GM18517 (cell line): ENCODE results near the gene GMDS.

Experiments
- ATAC-seq: cut with Tn5 transposase; IDR thresholded peaks from one replicate; pipeline ENCODE4 v1.9.1; 2021; ENCODE audit warnings: mild to moderate bottlenecking, moderate library complexity; ENCODE audit not compliant: unreplicated experiment

GMDS gene

DNA sequence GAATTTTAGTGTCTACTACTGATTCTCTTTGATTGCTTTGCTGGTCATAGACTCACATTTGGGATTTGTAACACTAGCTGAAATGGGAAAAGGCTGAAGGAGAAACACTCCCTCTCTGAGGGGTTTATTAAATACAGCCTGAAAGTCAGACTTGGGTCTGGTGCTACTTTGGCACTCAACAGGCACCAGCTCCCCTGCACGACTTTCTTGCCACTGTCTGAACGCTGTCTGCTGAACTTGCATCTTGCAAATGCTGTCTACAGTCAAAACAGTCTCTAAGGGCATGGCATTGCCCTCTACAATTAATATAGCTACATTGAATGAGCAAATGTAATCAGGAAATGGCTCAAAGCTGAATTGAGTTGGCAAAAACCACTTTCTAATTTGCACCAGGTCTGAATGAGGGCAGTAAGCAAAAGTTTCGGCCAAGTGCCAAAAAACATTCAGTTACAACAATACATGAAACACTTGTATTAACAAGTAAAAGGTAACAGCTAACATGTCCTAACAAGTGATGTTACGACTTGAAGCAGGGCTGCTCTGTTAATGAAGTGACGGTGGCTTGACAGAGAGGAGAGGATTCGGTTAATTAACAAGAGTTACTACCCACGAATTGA is 516.2 kb downstream of the GMDS start:
- no peak for ATAC-seq

DNA sequence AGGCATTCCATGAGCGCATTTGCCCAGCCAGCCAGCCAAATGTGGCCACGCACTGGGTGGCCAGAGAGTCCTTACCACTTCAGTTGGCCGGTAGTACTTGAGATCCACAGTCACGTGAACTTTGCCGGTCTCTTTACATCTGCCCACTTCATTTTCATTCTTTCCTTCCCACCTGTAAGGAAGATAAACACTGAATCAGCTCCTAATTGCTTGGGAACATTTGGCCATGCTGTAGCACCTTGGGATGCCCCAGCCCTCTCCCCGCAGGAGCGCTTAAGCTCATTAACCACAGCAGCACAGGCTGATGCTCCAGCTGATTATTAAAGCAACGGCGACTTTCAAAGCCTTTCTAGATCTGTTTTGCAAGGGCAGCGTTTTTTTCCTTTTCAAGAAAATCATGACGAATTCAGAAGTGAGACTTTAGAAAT is 519.0 kb downstream of the GMDS start:
- no peak for ATAC-seq

DNA sequence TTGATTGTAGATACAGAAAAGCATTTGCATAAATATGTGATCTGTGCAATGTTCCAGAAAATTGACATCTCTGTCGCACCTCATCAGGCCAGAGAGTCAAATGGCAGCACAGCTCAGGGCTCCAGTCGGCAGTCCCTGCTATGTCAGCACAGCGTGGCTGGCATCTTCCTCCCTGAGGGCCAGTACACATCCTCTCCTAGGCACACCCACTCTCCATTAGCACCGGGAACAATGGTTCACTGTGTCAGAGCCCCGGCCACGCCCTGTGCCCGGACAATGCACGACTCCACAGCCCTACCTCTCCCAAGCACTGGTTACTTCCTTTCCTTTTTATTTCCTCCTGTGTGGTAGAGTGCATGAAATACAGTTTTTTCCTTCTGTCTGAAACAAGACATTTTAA is 520.8 kb downstream of the GMDS start:
- no peak for ATAC-seq

DNA sequence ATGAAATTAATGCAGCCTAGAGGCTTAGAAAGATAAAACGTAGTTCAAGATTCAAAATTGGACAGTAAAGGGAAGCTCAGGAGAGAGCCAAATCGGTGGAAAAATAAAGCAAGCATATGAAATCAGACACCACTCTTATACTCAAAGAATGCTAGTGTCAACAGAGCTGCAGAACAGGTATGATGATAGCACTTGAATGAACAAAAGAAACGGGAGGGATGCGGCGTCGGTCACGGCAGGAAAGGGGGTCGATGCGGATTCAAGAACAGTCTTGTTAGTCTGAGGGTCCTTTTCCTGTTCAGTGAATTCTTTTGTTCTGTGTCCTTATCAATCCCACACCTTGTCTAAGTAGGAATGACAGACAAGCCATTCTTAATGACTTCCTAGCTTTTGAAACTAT is 521.3 kb downstream of the GMDS start:
- no peak for ATAC-seq

DNA sequence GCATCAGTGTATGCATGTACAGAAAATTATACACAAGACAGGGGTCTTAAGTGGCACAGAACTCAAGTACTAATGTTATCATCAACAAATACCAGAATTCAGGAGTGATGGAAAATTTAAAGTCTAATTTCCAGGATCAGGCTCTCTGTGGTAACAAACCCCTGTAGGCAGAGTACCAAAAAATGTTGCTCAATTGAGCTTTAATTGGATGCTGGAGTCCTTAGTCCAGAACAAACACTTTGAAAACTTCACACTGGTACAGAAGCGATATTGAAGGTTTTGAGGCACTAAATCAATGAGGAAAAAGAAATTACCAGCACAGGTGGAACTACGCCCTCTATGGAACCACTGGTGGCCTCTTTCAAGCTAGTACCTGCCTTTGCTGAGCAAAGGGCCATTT is 522.6 kb downstream of the GMDS start:
- no peak for ATAC-seq

DNA sequence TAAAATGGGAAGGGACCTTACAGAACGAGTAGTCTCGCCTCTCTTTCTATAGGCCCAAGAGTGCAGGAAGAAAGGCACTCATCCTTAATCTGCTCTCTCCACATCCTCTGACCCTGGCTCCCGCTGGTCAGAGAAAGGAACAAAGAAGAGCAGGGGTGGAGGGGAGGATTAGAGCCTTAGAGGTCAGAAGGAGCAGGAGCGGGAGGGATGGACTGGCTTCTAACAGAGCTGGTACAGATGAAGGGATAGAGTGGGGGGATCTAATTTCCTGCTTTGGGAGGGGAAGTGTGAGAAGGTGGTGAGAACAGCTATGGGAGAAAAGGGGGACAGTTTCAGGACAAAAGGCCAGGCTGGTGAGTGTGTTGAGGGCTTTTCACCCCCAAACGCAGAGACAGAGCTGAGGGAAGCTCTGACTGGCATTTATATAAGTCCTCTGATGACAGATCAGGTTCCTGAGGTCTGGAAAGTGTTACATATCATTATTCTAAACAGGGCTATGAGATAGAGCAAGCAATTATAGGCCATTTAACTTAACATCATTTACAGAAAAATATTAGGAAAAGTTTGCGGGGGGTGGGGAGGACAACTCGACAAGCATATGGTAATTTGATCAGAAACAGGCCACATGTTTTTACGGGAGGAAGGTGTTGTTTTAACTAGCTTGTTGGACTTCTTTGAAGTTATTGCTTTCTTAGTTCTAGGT is 524.6 kb downstream of the GMDS start:
- no peak for ATAC-seq

DNA sequence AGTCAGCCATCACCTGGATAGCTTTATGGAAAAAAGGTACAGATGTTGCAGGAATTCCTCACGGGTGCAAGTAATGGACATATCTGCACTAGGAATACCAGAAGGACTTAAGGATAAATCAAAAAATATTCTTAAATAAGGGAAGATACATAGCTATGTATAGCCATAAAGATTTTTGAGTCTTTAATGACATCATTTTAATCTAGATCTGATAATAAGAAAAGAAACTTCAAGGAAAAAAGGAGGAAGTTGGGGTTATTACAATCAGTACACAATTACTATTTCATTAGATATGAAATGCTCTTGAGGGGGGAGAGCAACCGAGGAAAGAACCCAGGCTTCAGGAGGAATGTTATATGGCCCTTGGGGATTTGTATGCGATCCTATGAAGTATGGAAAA is 525.5 kb downstream of the GMDS start:
- no peak for ATAC-seq

DNA sequence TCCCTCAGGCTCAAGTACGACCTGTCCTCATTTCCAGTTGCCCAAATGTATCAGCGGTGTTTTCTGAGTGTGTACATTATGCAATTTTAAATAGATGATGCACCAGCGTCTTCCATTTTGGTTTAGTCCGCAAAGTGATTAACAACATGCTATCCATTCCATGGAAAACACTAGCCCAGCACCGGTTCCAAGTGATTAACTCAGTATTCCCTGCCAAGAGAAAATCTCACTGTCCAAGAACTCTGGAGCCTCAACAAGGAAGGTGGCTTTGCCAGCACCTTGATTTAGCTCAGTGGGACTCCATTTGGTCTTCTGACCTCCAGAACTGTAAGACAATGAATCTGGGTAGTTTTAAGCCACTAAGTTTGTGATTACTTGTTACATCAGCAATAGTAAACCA is 528.5 kb downstream of the GMDS start:
- ATAC-seq: no peak

DNA sequence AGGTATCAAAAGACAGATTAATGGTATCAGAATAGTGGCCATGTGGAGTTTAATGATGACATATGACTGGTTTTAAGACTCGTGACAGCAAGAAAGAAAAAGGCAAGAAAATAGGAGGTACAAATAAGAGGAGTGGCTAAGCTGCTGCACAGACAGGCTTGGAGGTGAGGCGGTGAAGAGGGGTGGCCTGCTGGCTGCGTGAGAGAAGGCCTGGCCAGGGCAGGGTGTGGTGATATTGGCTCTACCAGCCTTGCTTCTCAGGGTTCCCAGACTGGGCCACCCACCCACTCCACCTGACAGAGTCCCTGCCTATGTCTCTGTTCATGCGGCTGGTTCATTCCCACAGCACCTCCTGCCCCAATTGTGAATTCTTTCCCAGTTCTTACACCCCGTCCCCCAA is 529.0 kb downstream of the GMDS start:
- no peak for ATAC-seq

DNA sequence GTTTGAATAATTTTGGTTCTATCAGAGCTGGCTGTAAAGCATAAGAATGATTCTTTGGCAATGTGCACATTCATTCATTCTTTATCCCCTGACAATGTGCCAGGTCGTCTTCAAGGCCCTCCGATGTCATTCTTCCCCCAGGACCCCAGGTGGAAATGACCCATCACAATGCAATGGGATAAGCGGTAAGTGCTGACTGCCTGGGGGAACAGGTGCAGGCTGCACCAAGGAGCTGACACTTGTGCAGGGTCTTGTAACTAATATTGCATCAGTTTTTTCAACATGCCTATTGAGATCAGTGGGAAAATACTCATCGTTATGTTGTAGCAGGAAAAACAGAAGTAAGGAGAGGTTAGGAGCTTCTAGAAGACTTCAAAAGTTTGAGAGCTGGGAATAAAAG is 530.1 kb downstream of the GMDS start:
- no peak for ATAC-seq

DNA sequence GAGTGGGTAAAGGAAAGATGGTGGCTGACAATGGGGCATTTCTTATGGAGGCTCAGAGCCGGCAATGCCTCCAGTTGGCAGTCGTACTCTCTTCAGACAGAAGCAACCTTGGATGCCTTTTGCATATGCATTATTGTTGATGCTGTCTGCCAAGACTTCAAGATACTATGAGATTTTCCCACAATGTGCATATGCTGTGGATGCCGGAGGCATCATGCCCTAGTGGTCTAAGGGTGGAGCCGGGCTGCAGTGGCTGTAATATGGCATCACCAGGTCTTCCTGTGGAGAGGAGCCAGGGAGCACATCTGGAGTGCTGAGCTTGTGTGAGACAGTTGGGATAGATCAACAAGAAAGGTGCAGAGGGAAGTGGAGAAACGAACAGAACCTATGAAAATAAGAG is 530.8 kb downstream of the GMDS start:
- ATAC-seq: no peak

DNA sequence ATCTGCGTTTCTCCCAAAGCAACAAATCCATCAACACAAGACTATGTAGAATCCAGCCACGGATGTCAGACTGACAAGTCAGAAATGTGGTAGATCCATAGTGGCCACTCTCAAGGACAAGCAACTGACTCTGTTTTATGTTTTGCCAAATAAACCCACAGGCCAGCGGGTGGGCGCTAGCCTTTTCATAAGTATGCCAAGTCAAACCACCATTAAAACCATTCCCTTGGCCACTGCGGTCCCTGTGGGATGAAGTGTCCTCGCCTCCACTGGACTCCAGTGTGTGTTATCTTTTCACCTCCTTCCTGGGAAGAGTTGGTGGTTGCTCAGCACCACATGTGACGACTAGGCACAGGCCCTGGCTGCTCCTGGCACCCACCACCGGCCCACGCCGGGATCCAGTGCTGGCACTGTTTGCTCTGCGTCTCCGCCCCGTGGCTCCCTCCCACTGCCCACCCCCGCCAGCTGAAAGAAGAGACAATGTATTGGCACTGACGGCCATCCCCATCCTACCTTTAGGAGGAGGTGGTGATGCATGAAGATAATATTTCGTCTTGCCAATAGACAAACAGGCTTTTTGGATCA is 532.3 kb downstream of the GMDS start:
- no peak for ATAC-seq

DNA sequence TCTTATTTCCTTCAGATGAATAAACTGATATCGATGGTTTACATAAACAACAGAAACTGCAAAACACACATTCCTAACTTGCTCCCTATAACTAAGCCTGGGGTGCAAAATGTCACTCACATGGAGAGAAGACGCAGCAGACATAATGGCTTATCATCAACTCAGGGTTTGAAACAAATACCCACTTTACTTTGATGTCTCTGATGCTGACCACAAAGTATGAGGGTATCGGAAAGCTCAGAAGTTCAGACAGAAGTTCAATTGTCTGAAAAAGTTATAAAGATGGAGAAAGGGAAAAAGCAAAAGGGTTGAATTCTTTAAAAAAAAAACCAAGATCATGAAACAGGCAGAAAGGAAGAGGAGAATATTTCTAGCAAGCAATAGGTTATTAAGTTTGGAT is 533.0 kb downstream of the GMDS start:
- no peak for ATAC-seq

DNA sequence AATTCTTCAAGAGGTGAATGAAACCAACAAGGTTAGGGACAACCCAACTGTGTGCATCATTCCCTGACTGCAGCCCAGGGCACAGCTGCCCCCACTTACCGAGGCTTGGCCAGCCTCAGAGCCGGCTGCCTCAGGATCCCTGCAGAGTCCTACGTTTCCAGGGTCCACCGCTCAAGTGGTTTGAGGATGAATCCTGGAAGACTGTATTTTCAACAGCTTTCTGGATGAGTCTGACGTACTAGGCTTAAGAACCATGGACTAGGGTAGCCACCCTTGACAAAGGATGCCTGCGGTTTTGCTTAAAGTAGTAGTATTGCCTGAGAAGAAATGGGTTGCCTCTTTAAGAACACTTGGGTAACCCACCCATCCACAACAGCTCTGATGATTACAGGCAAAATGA is 534.3 kb downstream of the GMDS start:
- no peak for ATAC-seq

DNA sequence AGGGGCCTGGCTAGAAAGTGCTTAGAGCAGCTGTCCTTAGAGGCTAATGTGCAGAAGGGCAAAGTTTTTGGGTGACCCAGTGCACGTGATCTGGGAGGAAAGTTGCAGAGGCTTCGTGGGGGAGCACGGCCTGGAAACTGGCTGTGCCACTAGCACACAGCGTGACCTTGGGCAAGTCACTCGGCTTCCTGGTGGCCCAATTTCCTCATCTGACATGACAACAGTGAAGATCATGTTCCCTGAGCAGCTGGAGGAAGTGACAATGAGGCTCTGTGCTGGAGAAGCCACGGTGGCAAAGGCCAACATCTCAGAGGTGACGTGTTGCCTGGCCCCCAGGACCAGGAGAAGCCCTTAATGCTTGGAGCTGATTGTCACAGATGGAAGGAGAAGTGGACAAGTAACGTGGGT is 536.2 kb downstream of the GMDS start:
- ATAC-seq: no peak

DNA sequence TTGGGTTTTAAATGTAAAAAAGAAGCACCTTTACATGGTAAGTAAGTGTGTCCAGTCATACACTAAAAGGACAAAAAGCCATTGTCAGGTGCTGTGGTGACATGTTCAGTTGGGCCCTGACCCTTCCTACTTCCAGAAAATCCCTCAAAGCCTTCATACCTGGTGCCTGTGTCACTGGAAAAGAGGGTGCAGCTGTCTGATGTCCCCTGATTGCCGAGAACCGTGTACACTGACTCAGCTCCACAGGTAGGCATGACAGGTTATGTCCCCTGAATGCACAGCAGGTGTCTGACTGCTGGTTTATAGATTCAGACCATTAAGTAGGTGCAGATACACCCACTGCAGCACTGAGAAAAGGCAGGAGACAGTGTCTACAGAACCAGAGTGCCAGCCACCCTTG is 536.6 kb downstream of the GMDS start:
- no peak for ATAC-seq

DNA sequence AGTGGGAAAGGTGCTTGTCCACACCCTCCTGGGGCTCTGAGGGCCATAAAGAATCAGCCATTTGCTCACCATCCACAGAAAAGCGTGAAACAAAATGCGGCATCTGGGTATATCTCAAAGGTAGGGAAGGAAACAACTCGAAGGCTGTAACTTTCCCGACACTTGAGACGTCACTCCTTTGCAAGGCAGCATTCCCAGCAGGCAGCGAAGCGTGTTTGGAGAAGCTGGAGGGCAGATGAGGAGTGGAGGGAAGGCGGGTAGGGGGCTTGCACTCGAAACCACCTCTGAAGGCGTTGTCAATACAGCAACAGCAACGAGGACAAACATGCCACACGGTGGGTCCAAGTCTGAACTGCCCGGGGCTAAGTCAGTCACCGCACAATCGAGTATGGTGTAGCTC is 537.3 kb downstream of the GMDS start:
- no peak for ATAC-seq

DNA sequence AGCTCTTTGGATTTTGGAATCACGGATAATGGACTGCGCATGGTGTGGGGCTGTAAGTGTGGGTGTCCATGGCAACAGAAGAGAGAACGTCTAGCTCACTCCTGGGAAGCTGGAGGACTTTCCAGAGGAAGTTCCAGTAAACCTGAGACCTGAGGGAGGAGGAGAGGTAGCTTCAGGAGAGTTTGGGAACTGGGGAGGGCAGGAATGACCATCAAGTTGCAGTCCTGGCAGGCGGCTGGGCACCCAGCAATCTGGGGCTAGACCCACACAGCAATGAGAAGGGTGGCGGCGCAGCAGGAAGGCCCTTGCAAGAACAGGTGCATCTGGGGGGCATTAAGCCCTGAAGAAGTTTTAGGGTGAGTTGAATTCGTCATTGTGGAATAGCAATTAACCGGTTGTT is 539.8 kb downstream of the GMDS start:
- no peak for ATAC-seq

DNA sequence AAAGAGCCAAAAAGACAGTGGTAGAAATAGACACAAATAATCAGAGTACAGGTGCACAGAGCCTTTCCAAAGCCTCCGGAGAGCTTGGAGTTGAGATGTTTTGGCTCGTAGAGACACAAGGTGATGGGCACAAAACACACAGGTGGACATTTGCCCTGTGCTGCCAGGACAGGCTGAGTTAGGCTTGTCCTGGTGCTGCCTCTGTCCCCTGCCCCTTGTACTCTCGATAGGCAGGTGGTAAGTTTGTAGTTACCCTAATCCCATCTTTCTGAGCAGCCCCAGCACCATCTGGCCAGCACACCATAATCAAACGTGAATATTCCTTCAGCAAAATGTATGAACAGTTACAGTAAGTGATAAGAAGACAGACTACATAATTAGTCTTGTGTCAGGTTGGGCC is 540.2 kb downstream of the GMDS start:
- ATAC-seq: no peak

DNA sequence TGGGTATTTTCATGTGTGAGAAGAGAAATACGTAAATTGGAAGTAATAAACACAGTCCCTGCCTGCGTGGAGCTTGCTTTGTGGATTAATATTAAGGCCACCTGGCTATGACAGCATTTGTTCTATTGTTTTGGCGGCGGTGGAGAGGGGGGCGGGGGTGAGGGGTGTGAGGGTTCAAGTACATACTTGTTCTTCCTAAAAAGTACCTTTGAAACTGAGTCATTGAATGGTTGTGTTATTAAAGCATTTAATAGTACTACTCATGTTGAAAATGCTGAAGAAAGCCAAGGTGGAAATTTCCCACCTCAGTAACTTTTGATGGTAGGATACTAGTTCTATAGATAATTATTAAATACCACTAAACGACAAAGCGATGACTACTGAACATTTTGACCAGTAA is 540.7 kb downstream of the GMDS start:
- no peak for ATAC-seq

DNA sequence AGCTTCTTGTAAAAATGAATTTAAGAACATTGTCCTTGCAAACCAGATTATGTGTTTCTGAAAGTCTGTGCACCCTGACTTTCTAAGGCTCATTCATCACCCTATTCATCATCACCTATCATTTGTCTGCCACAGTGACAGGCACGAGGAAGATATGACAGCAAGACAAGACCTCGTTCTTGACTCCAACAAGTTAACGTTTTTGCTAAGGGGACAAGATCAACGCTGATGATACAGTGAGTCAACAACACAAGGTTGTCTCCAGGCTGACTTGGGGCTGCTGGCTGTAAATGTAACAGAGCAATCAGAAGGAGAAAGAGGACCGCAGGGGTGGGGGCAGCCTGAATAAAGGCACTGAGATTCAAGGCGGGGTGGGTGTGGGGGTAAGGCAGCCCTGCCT is 541.5 kb downstream of the GMDS start:
- no peak for ATAC-seq

DNA sequence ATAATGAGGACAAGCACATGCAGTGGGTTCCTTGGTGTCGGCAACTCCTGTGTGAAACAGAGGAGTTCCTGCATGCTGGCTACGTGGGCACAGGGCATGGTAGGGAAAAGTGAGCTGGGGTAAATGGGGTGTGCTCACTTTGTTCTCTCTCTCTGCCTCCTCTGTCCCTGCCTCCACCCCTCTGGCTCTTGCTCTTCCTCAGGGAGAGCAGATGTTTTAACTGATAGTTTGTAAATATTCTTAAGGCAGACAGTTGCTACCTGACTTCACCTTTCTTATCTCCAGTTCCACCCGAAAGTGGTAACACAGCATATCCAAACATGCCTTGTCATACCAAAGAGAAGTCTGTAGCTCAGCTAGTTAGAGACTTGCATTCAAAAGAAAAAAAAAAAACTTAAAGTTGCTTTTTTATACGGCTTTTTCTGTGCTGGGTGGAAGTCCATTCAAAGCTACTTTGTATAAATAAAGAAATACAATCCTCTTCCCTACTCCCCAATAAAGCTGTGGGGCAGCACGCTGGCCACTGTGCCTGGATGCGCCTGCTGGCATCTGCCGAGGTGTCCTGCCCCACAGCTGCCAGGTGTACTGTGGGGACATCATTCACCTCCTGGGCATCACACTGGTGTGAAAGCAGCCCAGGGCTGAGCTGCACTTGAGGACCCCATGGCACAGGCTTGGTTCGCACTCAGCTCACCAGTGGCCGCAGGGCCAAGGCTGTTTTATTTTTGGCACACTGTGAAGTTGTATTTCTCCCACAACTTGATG is 542.1 kb downstream of the GMDS start:
- ATAC-seq: no peak
